Fibroblast of pulmonary artery (primary cell): ENCODE results near the gene PITRM1.
A peak's percentile ranks its signal among the peaks of the same experiment; 100 is the strongest.

Source experiments
- DNase-seq: peaks from one replicate; pipeline ENCODE4 v3.0.0-alpha.2; 2010; ENCODE audit warnings: low read depth
- H3K4me3 ChIP-seq: replicated peaks from 2 replicates; pipeline ENCODE4 v1.5.1; 2011; ENCODE audit warnings: low read depth, mild to moderate bottlenecking, control low read depth, low read length, moderate library complexity
- CTCF ChIP-seq: IDR thresholded peaks from 2 replicates; pipeline ENCODE4 v1.5.1; 2011; ENCODE audit warnings: mild to moderate bottlenecking, control low read depth, low read length, inconsistent platforms; ENCODE audit errors: missing control alignments

PITRM1 gene

GRCh38 chr10:3197348-3198003, 24.9 kb upstream of the PITRM1 start:
- peak overlapping the region; percentile 3 for H3K4me3 ChIP-seq
- TF ChIP-seq CTCF, result peak; percentile 85
- DNase-seq, result peak; percentile 83

- no peak for TF ChIP-seq CTCF
- DNase-seq, result no peak
- H3K4me3 ChIP-seq, result no peak overlapping the region
Observed at GRCh38 chr10:3196958-3197347, 24.4 kb upstream of the PITRM1 start.

GRCh38 chr10:3196482-3196881, 23.9 kb upstream of the PITRM1 start:
- no peak for DNase-seq
- no peak overlapping the region for H3K4me3 ChIP-seq
- no peak for TF ChIP-seq CTCF

GRCh38 chr10:3195726-3196125, 23.1 kb upstream of the PITRM1 start:
- no peak for DNase-seq
- TF ChIP-seq CTCF, result no peak
- no peak overlapping the region for H3K4me3 ChIP-seq

GRCh38 chr10:3195286-3195685, 22.7 kb upstream of the PITRM1 start:
- no peak for TF ChIP-seq CTCF
- no peak overlapping the region for H3K4me3 ChIP-seq
- no peak for DNase-seq

GRCh38 chr10:3194871-3195270, 22.3 kb upstream of the PITRM1 start:
- no peak for TF ChIP-seq CTCF
- no peak for DNase-seq
- no peak overlapping the region for H3K4me3 ChIP-seq

- no peak for TF ChIP-seq CTCF
- no peak for DNase-seq
- no peak overlapping the region for H3K4me3 ChIP-seq
Observed at GRCh38 chr10:3193751-3194150, 21.2 kb upstream of the PITRM1 start.
